Neutrophil (primary cell): ENCODE results near the gene GMDS.

Source experiments
- H3K27ac ChIP-seq: fragments of 200-600 bp; sonication (generic); 2 replicates; pipeline ENCODE4 v1.5.1; 2016; ENCODE audit warnings: mild to moderate bottlenecking, moderate library complexity
- H3K27me3 ChIP-seq: fragments of 200-600 bp; sonication (generic); 2 replicates; pipeline ENCODE4 v1.6.0; 2016; ENCODE audit warnings: mild to moderate bottlenecking
- H3K36me3 ChIP-seq: fragments of 200-600 bp; sonication (generic); 2 replicates; pipeline ENCODE4 v1.5.1; 2017
- H3K4me1 ChIP-seq, 2 experiments: fragments of 200-600 bp in 1 of 2; sonication (generic) in 1 of 2; 1 replicate in 1 of 2; 2 replicates in 1 of 2; pipeline versions ENCODE4 v1.5.1 to v1.6.1; 2013 to 2016; ENCODE audit warnings: low read depth in 1 of 2, low read length in 1 of 2, mild to moderate bottlenecking in 1 of 2, moderate library complexity in 1 of 2; ENCODE audit not compliant: control insufficient read depth in 1 of 2, insufficient read depth in 1 of 2
- H3K4me3 ChIP-seq, 2 experiments: fragments of 200-600 bp in 1 of 2; sonication (generic) in 1 of 2; 1 replicate in 1 of 2; 2 replicates in 1 of 2; pipeline ENCODE4 v1.5.1; 2013 to 2016; ENCODE audit warnings: low read depth in 1 of 2, low read length in 1 of 2, mild to moderate bottlenecking in 1 of 2, moderate library complexity in 1 of 2
- H3K9me3 ChIP-seq: fragments of 200-600 bp; sonication (generic); 2 replicates; pipeline ENCODE4 v1.5.1; 2016
- TF ChIP-seq, protein P1 (sequence below): fragments of 200-600 bp; sonication (generic); IDR thresholded peaks from 2 replicates; pipeline ENCODE4 v1.5.1; 2016; ENCODE audit warnings: antibody characterized with exemption

Gene GMDS

GRCh38 chr6:1825277-1825676 is 420.1 kb downstream of the GMDS start:
- Histone ChIP-seq H3K9me3 (no peaks in the 10 kb centered on the region), H3K4me3 (no peak overlapping the region)
- TF ChIP-seq, protein P1, sequence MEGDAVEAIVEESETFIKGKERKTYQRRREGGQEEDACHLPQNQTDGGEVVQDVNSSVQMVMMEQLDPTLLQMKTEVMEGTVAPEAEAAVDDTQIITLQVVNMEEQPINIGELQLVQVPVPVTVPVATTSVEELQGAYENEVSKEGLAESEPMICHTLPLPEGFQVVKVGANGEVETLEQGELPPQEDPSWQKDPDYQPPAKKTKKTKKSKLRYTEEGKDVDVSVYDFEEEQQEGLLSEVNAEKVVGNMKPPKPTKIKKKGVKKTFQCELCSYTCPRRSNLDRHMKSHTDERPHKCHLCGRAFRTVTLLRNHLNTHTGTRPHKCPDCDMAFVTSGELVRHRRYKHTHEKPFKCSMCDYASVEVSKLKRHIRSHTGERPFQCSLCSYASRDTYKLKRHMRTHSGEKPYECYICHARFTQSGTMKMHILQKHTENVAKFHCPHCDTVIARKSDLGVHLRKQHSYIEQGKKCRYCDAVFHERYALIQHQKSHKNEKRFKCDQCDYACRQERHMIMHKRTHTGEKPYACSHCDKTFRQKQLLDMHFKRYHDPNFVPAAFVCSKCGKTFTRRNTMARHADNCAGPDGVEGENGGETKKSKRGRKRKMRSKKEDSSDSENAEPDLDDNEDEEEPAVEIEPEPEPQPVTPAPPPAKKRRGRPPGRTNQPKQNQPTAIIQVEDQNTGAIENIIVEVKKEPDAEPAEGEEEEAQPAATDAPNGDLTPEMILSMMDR, result no peak

GRCh38 chr6:1821513-1822183 is 423.8 kb downstream of the GMDS start:
- no peaks in the 10 kb centered on the region for H3K9me3 ChIP-seq
- H3K27ac ChIP-seq, result no peak overlapping the region
- H3K4me1 ChIP-seq, result no peaks in the 10 kb centered on the region
- no peak overlapping the region for H3K4me3 ChIP-seq
- H3K36me3 ChIP-seq, result no peaks in the 10 kb centered on the region
- TF ChIP-seq, protein P1, result no peak
- H3K27me3 ChIP-seq, result no peaks in the 10 kb centered on the region

More at GRCh38 chr6:1825277-1825676, 420.1 kb downstream of the GMDS start:
- no peaks in the 10 kb centered on the region for H3K4me1 ChIP-seq
- H3K27ac ChIP-seq, result no peak overlapping the region
- H3K27me3 ChIP-seq, result no peaks in the 10 kb centered on the region
- H3K36me3 ChIP-seq, result no peaks in the 10 kb centered on the region

GRCh38 chr6:1821164-1821512 is 424.3 kb downstream of the GMDS start:
- H3K4me3 ChIP-seq, result no peak overlapping the region
- H3K36me3 ChIP-seq, result no peaks in the 10 kb centered on the region
- H3K4me1 ChIP-seq, result no peaks in the 10 kb centered on the region
- TF ChIP-seq, protein P1, result no peak
- H3K9me3 ChIP-seq, result no peaks in the 10 kb centered on the region
- no peak overlapping the region for H3K27ac ChIP-seq
- no peaks in the 10 kb centered on the region for H3K27me3 ChIP-seq

GRCh38 chr6:1820714-1821113 is 424.7 kb downstream of the GMDS start:
- Histone ChIP-seq H3K27me3 (no peaks in the 10 kb centered on the region), H3K27ac (no peak overlapping the region), H3K9me3 (no peaks in the 10 kb centered on the region), H3K4me3 (no peak overlapping the region), H3K36me3 (no peaks in the 10 kb centered on the region), H3K4me1 (no peaks in the 10 kb centered on the region)
- TF ChIP-seq, protein P1, result no peak

DNA sequence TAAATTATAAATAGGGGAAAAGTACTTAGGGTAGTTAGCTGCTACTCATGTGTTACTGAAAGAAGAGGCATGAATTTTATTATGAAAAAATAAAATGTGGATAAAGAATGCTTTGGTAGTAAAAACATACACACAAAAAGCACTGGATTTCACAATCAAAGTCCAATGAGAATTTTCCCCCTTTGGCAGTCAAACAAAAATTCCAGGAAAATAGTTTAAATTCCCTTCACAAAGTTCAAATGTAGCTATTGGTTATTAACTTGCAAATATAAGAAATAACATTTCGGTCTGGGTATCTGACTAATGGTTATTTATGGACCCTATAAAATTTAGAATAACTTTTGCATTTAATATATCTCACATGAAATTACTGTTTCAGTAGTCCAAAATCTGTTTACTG is 425.2 kb downstream of the GMDS start:
- Histone ChIP-seq H3K27me3 (no peaks in the 10 kb centered on the region), H3K36me3 (no peaks in the 10 kb centered on the region), H3K27ac (no peak overlapping the region), H3K4me1 (no peaks in the 10 kb centered on the region), H3K4me3 (no peak overlapping the region), H3K9me3 (no peaks in the 10 kb centered on the region)
- TF ChIP-seq, protein P1, result no peak
